ENCODE results near the gene KCNMA1.

- no peak for TF ChIP-seq REST (IDR thresholded peaks at IDR 0.05; ENCODE audit: borderline replicate concordance)
- TF ChIP-seq CTCF (IDR thresholded peaks at IDR 0.05; ENCODE audit: poor library complexity, severe bottlenecking): no peak
- TF ChIP-seq EZH2 (IDR thresholded peaks at IDR 0.05; ENCODE audit: borderline replicate concordance, insufficient read depth, low read length, poor library complexity, severe bottlenecking): no peak
- no peak for TF ChIP-seq EP300 (conservative IDR thresholded peaks at IDR 0.05; ENCODE audit: poor library complexity, severe bottlenecking)
- TF ChIP-seq RAD21 (conservative IDR thresholded peaks at IDR 0.05): no peak
These were observed 430.3 kb downstream of the KCNMA1 start for GRCh38 chr10:77207182-77207827.

Measured in neural cell (in vitro differentiated cells).